ENCODE results near the gene CBY2. TPM values are rescaled to one million over a fixed set of nuclear protein-coding genes. Genes with fewer than 3 reads are reported as not detected.
A peak's percentile ranks its signal among the peaks of the same experiment; 100 is the strongest.

CBY2 gene
- total RNA-seq, 1 experiment from 2014 or later, result not detected

- no peaks in the 10 kb centered on the region for H3K9me3 ChIP-seq (ENCODE audit: control insufficient read depth, low read depth, low read length)
- peaks cover 2% of the 10 kb centered on the region; the same call in 1 of the 2 replicates for H3K4me1 ChIP-seq (ENCODE audit: insufficient read depth, low read length)
- H3K18ac ChIP-seq (ENCODE audit: insufficient read length, low read depth, low read length), result no peak overlapping the region
- DNase-seq, result no peak
- H3K56ac ChIP-seq (ENCODE audit: insufficient read length, low read depth, low read length), result no peak overlapping the region
- no peak for TF ChIP-seq CTCF (conservative IDR thresholded peaks at IDR 0.05)
- no peaks in the 10 kb centered on the region for H3K27me3 ChIP-seq (ENCODE audit: insufficient read depth, low read length)
- peak overlapping the region; percentile 72 for H2BK120ac ChIP-seq (ENCODE audit: low read depth, low read length, poor library complexity, severe bottlenecking)
- Mint-ChIP-seq H3K36me3 (ENCODE audit: insufficient read depth in 1 of 3, low read depth in 3 of 3) (peaks cover 7 to 14% (median 13%) of the 10 kb centered on the region in 3 experiments; a peak in 6 of 7 replicates), H3K4me3 (peak overlapping the region in 1 of 2 experiments; percentile 30; a peak in 1 of 5 replicates), H3K4me1 (peaks cover 15 to 32% of the 10 kb centered on the region in 2 experiments), H3K27ac (peak overlapping the region; percentile 55 to 97 (median 90); a peak in 6 of 7 replicates), H3K27me3 (ENCODE audit: low read depth) (no peaks in the 10 kb centered on the region), H3K9me3 (peaks cover 14 to 15% of the 10 kb centered on the region in 2 experiments; a peak in 4 of 5 replicates)
- H2BK15ac ChIP-seq (ENCODE audit: low read depth, low read length), result no peak overlapping the region
- no peak overlapping the region for H4K91ac ChIP-seq (ENCODE audit: insufficient read length, low read depth, low read length)
- H4K20me1 ChIP-seq (ENCODE audit: control insufficient read depth, insufficient read depth, insufficient read length), result no peaks in the 10 kb centered on the region
- H2AFZ ChIP-seq (ENCODE audit: low read length), result no peak overlapping the region
- H3K23ac ChIP-seq (ENCODE audit: insufficient read length, low read depth, low read length), result no peak overlapping the region
- no peak overlapping the region for H2AK5ac ChIP-seq (ENCODE audit: insufficient read length, low read length)
- H3K23me2 ChIP-seq (ENCODE audit: insufficient read length, low read depth, low read length, poor library complexity, severe bottlenecking), result no peaks in the 10 kb centered on the region
- no peak overlapping the region for H3K4ac ChIP-seq (ENCODE audit: low read depth, low read length)
- H3K79me1 ChIP-seq (ENCODE audit: insufficient read depth, low read depth, low read length, poor library complexity, severe bottlenecking), result no peaks in the 10 kb centered on the region
- H4K8ac ChIP-seq (replicated peaks; ENCODE audit: insufficient read length, low read depth, low read length), result no peak overlapping the region
- no peak overlapping the region for H3K27ac ChIP-seq (ENCODE audit: insufficient read length, low read depth, low read length)
- no peak overlapping the region for H3T11ph ChIP-seq (ENCODE audit: low read length)
- H3K4me2 ChIP-seq (ENCODE audit: insufficient read depth, insufficient read length, low read length), result no peak overlapping the region
- no peak overlapping the region for H3K9ac ChIP-seq (ENCODE audit: extremely low read depth, insufficient read length, low read length)
- WGBS (ENCODE audit: extremely low coverage, insufficient read length, low lambda C conversion rate), result no CpG with 5 or more reads among the region's 5 CpGs
- no peak overlapping the region for H2BK12ac ChIP-seq (ENCODE audit: insufficient read length, low read depth, low read length)
- H3K79me2 ChIP-seq (ENCODE audit: insufficient read depth, low read length), result no peaks in the 10 kb centered on the region
- H3K14ac ChIP-seq (ENCODE audit: insufficient read depth, low read length), result no peak overlapping the region
- no peak overlapping the region for H2BK20ac ChIP-seq (ENCODE audit: low read depth, low read length, poor library complexity, severe bottlenecking)
- no peak overlapping the region for H2BK5ac ChIP-seq (ENCODE audit: insufficient read length, low read length)
- H4K5ac ChIP-seq (ENCODE audit: insufficient read length, low read depth, low read length), result no peak overlapping the region
Measured at GRCh38 chr13:45670189-45670885, 31.8 kb upstream of the CBY2 start.
